Measurements from ENCODE around the gene ADAM19.

Gene ADAM19

GRCh38 chr5:157563929-157564716 lies 11.5 kb downstream of the ADAM19 start:
- Histone ChIP-seq H3K9me3 (no peaks in the 10 kb centered on the region), H3K9ac (no peak overlapping the region), H3K36me3 (peaks cover 14% of the 10 kb centered on the region; the same call in 1 of the 2 replicates), H3K4me1 (peaks cover 14% of the 10 kb centered on the region), H4K20me1 (no peaks in the 10 kb centered on the region), H3K4me3 (no peak overlapping the region), H3K4me2 (no peak overlapping the region), H3K27ac (no peak overlapping the region), H3K27me3 (no peaks in the 10 kb centered on the region)
- no peak for TF ChIP-seq Cebpa-rat (IDR thresholded peaks at IDR 0.05)

- Histone ChIP-seq H3K9ac (no peak overlapping the region), H3K36me3 (peaks cover 14% of the 10 kb centered on the region; the same call in 1 of the 2 replicates), H3K4me3 (no peak overlapping the region), H3K27ac (no peak overlapping the region), H3K4me2 (no peak overlapping the region), H4K20me1 (no peaks in the 10 kb centered on the region), H3K27me3 (no peaks in the 10 kb centered on the region), H3K9me3 (no peaks in the 10 kb centered on the region), H3K4me1 (peaks cover 14% of the 10 kb centered on the region)
- TF ChIP-seq Cebpa-rat (IDR thresholded peaks at IDR 0.05), result no peak
Measured at GRCh38 chr5:157563373-157563928, 12.1 kb downstream of the ADAM19 start.

GRCh38 chr5:157562111-157562581 lies 13.4 kb downstream of the ADAM19 start:
- H3K4me3 ChIP-seq, result no peak overlapping the region
- no peaks in the 10 kb centered on the region for H3K27me3 ChIP-seq
- H3K9me3 ChIP-seq, result no peaks in the 10 kb centered on the region
- H3K9ac ChIP-seq, result no peak overlapping the region
- 0 out of 2 replicates have a peak overlapping the region, but pooled peaks have one; percentile 6 for H3K27ac ChIP-seq
- H3K36me3 ChIP-seq, result peaks cover 14% of the 10 kb centered on the region; the same call in 1 of the 2 replicates
- H3K4me1 ChIP-seq, result peaks cover 14% of the 10 kb centered on the region
- no peaks in the 10 kb centered on the region for H4K20me1 ChIP-seq
- H3K4me2 ChIP-seq, result peak overlapping the region; percentile 50
- TF ChIP-seq Cebpa-rat (IDR thresholded peaks at IDR 0.05), result no peak

- H3K9ac ChIP-seq, result no peak overlapping the region
- H4K20me1 ChIP-seq, result no peaks in the 10 kb centered on the region
- H3K9me3 ChIP-seq, result no peaks in the 10 kb centered on the region
- peaks cover 14% of the 10 kb centered on the region; the same call in 1 of the 2 replicates for H3K36me3 ChIP-seq
- H3K4me2 ChIP-seq, result no peak overlapping the region
- no peak overlapping the region for H3K27ac ChIP-seq
- H3K4me3 ChIP-seq, result no peak overlapping the region
- TF ChIP-seq Cebpa-rat (IDR thresholded peaks at IDR 0.05), result no peak
- H3K4me1 ChIP-seq, result peaks cover 14% of the 10 kb centered on the region
- H3K27me3 ChIP-seq, result no peaks in the 10 kb centered on the region
Measured at GRCh38 chr5:157561110-157561509, 14.5 kb downstream of the ADAM19 start.

- Histone ChIP-seq H4K20me1 (no peaks in the 10 kb centered on the region), H3K4me1 (peaks cover 24% of the 10 kb centered on the region), H3K4me2 (no peak overlapping the region), H3K9me3 (no peaks in the 10 kb centered on the region), H3K27me3 (no peaks in the 10 kb centered on the region), H3K9ac (no peak overlapping the region), H3K36me3 (peaks cover 13% of the 10 kb centered on the region; the same call in 1 of the 2 replicates), H3K27ac (no peak overlapping the region), H3K4me3 (no peak overlapping the region)
- TF ChIP-seq Cebpa-rat (IDR thresholded peaks at IDR 0.05), result no peak
Measured at GRCh38 chr5:157559301-157559700, 16.3 kb downstream of the ADAM19 start.

GRCh38 chr5:157558681-157559080 lies 16.9 kb downstream of the ADAM19 start:
- H3K4me1 ChIP-seq, result peaks cover 24% of the 10 kb centered on the region
- H3K27ac ChIP-seq, result no peak overlapping the region
- peaks cover 7% of the 10 kb centered on the region; the same call in 1 of the 2 replicates for H3K36me3 ChIP-seq
- no peak for TF ChIP-seq Cebpa-rat (IDR thresholded peaks at IDR 0.05)
- no peak overlapping the region for H3K4me2 ChIP-seq
- H3K9ac ChIP-seq, result no peak overlapping the region
- no peaks in the 10 kb centered on the region for H4K20me1 ChIP-seq
- no peaks in the 10 kb centered on the region for H3K9me3 ChIP-seq
- H3K4me3 ChIP-seq, result no peak overlapping the region
- no peaks in the 10 kb centered on the region for H3K27me3 ChIP-seq

GRCh38 chr5:157558041-157558595 lies 17.5 kb downstream of the ADAM19 start:
- Histone ChIP-seq H4K20me1 (no peaks in the 10 kb centered on the region), H3K27me3 (no peaks in the 10 kb centered on the region), H3K9ac (no peak overlapping the region), H3K4me2 (no peak overlapping the region), H3K4me1 (peaks cover 23% of the 10 kb centered on the region), H3K36me3 (peaks cover 1% of the 10 kb centered on the region; the same call in 1 of the 2 replicates), H3K4me3 (no peak overlapping the region), H3K9me3 (no peaks in the 10 kb centered on the region), H3K27ac (no peak overlapping the region)
- no peak for TF ChIP-seq Cebpa-rat (IDR thresholded peaks at IDR 0.05)

- Histone ChIP-seq H3K36me3 (no peaks in the 10 kb centered on the region), H3K27me3 (no peaks in the 10 kb centered on the region), H3K4me1 (peaks cover 14% of the 10 kb centered on the region), H3K4me3 (no peak overlapping the region), H4K20me1 (no peaks in the 10 kb centered on the region), H3K9me3 (0 out of 2 replicates have a peak, but pooled peaks cover 9% of the 10 kb centered on the region), H3K4me2 (no peak overlapping the region), H3K9ac (no peak overlapping the region), H3K27ac (no peak overlapping the region)
- TF ChIP-seq Cebpa-rat (IDR thresholded peaks at IDR 0.05), result no peak
Measured at GRCh38 chr5:157556615-157557418, 18.8 kb downstream of the ADAM19 start.

GRCh38 chr5:157555037-157555640 lies 20.4 kb downstream of the ADAM19 start:
- Histone ChIP-seq H3K27ac (no peak overlapping the region), H3K27me3 (no peaks in the 10 kb centered on the region)

More at GRCh38 chr5:157555037-157555640, 20.4 kb downstream of the ADAM19 start:
- Histone ChIP-seq H3K9ac (no peak overlapping the region), H3K4me1 (peaks cover 13% of the 10 kb centered on the region), H3K36me3 (no peaks in the 10 kb centered on the region), H3K4me2 (peak overlapping the region; percentile 63), H3K4me3 (no peak overlapping the region), H3K9me3 (peaks cover 14% of the 10 kb centered on the region; the same call in 1 of the 2 replicates), H4K20me1 (no peaks in the 10 kb centered on the region)
- no peak for TF ChIP-seq Cebpa-rat (IDR thresholded peaks at IDR 0.05)
